ENCODE measurements around the gene LRIT3. TPM values are rescaled to one million over a fixed set of nuclear protein-coding genes. Genes with fewer than 3 reads are reported as not detected.
"Not testable (repeated sequence)": the region's sequence is repeated elsewhere in the genome, so short reads cannot be mapped to it uniquely, and the experiment has no call there.

LRIT3 gene
- total RNA-seq, 4 donors from 2014 or later: 0.27 to 0.63 (median 0.39) TPM

DNA sequence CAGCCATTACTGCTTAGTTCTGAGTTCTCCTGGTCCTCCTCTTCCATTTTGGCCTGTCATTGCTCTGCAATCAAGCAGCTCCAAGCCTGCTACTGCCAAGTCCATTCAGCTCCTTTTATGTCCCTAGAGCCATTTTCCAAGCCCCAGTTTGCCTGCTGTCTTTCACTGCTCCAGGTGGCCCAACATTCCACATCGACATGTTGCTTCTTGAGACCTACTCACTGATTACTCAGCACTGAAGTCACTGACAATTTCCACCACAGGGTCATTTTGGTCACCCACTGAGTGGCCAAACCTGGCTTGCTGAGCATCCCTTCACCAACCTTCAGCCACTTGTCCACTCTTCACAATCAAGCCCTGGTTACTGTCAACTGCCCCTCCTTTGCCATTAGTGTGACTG, 27.2 kb downstream of the LRIT3 start:
- H3K36me3 ChIP-seq: no peaks in the 10 kb centered on the region
- 100% methylated on average over 1 of the region's 1 CpG for WGBS, 2 donors
- no peak for TF ChIP-seq POLR2A (IDR thresholded peaks at IDR 0.05)
- TF ChIP-seq, protein P1, sequence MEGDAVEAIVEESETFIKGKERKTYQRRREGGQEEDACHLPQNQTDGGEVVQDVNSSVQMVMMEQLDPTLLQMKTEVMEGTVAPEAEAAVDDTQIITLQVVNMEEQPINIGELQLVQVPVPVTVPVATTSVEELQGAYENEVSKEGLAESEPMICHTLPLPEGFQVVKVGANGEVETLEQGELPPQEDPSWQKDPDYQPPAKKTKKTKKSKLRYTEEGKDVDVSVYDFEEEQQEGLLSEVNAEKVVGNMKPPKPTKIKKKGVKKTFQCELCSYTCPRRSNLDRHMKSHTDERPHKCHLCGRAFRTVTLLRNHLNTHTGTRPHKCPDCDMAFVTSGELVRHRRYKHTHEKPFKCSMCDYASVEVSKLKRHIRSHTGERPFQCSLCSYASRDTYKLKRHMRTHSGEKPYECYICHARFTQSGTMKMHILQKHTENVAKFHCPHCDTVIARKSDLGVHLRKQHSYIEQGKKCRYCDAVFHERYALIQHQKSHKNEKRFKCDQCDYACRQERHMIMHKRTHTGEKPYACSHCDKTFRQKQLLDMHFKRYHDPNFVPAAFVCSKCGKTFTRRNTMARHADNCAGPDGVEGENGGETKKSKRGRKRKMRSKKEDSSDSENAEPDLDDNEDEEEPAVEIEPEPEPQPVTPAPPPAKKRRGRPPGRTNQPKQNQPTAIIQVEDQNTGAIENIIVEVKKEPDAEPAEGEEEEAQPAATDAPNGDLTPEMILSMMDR (IDR thresholded peaks at IDR 0.05): no peak
- H3K9me3 ChIP-seq: no peaks in the 10 kb centered on the region
- no peaks in the 10 kb centered on the region for H3K4me1 ChIP-seq
- no peak overlapping the region for H3K4me3 ChIP-seq (replicated peaks in 1 of 3)
- H3K27me3 ChIP-seq: no peaks in the 10 kb centered on the region
- H3K27ac ChIP-seq: no peak overlapping the region
- intact Hi-C loops (cut with DNase I): no loop called here
- DNase-seq: no peak

GRCh38 chr4:109875553-109875952, 27.6 kb downstream of the LRIT3 start:
- H3K36me3 ChIP-seq; H3K4me3 ChIP-seq (replicated peaks in 1 of 3); H3K4me1 ChIP-seq; intact Hi-C loops (cut with DNase I); DNase-seq; H3K27ac ChIP-seq; H3K27me3 ChIP-seq; H3K9me3 ChIP-seq: not testable (repeated sequence)
- WGBS, 2 donors: 100% methylated on average over 1 of the region's 2 CpGs; no CpG with 5 or more reads in 1 of the 2 donors

- TF ChIP-seq, protein P1 (IDR thresholded peaks at IDR 0.05): no peak
- Histone ChIP-seq H3K27ac (no peak overlapping the region), H3K36me3 (no peaks in the 10 kb centered on the region), H3K4me3 (replicated peaks in 1 of 3) (no peak overlapping the region), H3K27me3 (no peaks in the 10 kb centered on the region), H3K9me3 (no peaks in the 10 kb centered on the region), H3K4me1 (no peaks in the 10 kb centered on the region)
- 92 to 94% methylated on average over 2 of the region's 2 CpGs for WGBS, 2 donors
- intact Hi-C loops (cut with DNase I): no loop called here
- DNase-seq: no peak
These were observed 28.8 kb downstream of the LRIT3 start for GRCh38 chr4:109876634-109877265.

DNA sequence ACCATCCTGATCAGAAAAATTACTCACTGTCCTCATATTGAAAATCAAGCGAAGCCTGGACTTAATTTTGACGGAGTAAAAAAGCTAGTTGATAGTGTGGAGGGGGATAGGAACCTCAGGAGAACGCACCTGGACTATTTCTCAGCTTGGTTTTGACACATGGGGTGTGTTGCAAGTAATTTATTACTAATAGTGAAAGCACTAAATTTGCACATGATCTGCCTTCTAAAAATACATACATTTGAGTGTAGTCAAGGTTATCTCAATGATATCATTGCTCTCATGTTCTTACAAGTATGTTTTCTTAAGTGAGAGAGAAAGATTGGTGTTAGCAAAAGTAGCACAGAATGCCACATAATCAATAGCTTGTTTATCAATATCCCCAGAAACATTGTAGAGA, 29.5 kb downstream of the LRIT3 start:
- no peaks in the 10 kb centered on the region for H3K27me3 ChIP-seq
- no peaks in the 10 kb centered on the region for H3K9me3 ChIP-seq
- intact Hi-C loops (cut with DNase I): no loop called here
- no peaks in the 10 kb centered on the region for H3K4me1 ChIP-seq
- H3K4me3 ChIP-seq (replicated peaks in 1 of 3): no peak overlapping the region
- no peak overlapping the region for H3K27ac ChIP-seq
- DNase-seq: no peak
- TF ChIP-seq, protein P1 (IDR thresholded peaks at IDR 0.05): no peak
- no peak for TF ChIP-seq POLR2A (IDR thresholded peaks at IDR 0.05)
- 77 to 87% methylated on average over 3 of the region's 3 CpGs for WGBS, 2 donors
- H3K36me3 ChIP-seq: no peaks in the 10 kb centered on the region

- no peaks in the 10 kb centered on the region for H3K27me3 ChIP-seq
- intact Hi-C loops (cut with DNase I): no loop called here
- 68 to 75% methylated on average over 2 of the region's 2 CpGs for WGBS, 2 donors
- no peak overlapping the region for H3K4me3 ChIP-seq (replicated peaks in 1 of 3)
- no peaks in the 10 kb centered on the region for H3K36me3 ChIP-seq
- TF ChIP-seq, protein P1 (IDR thresholded peaks at IDR 0.05): no peak
- TF ChIP-seq POLR2A (IDR thresholded peaks at IDR 0.05): no peak
- no peaks in the 10 kb centered on the region for H3K9me3 ChIP-seq
- no peaks in the 10 kb centered on the region for H3K4me1 ChIP-seq
- DNase-seq: no peak
- H3K27ac ChIP-seq: no peak overlapping the region
These were observed 30.4 kb downstream of the LRIT3 start for GRCh38 chr4:109878355-109878754.
